GM12891 (cell line): Measurements from ENCODE around the gene LILRA2.

Experiments used
- POLR2A ChIP-seq: IDR thresholded peaks from 2 replicates; pipeline ENCODE4 v1.6.1; 2011; ENCODE audit warnings: low read depth, low read length, control low read depth
- POLR2AphosphoS5 ChIP-seq: IDR thresholded peaks from 2 replicates; pipeline ENCODE4 v1.6.1; 2011; ENCODE audit warnings: low read depth, low read length, control low read depth
- POU2F2 ChIP-seq: IDR thresholded peaks from 2 replicates; pipeline ENCODE4 v1.6.1; 2011; ENCODE audit warnings: low read depth, mild to moderate bottlenecking, control low read depth, low read length, moderate library complexity
- SPI1 ChIP-seq: IDR thresholded peaks from 2 replicates; pipeline ENCODE4 v1.6.1; 2011; ENCODE audit warnings: low read depth, low read length, control low read depth
- TAF1 ChIP-seq: IDR thresholded peaks from 2 replicates; pipeline ENCODE4 v1.6.1; 2011; ENCODE audit warnings: low read depth, low read length, control low read depth

- TF ChIP-seq POLR2AphosphoS5 (no peak), POLR2A (no peak), POU2F2 (no peak), TAF1 (no peak), SPI1 (no peak)
Observed at GRCh38 chr19:54552913-54553310, 20.7 kb upstream of the LILRA2 start.
